ENCODE results near the gene CILP2.

CILP2 gene

DNA sequence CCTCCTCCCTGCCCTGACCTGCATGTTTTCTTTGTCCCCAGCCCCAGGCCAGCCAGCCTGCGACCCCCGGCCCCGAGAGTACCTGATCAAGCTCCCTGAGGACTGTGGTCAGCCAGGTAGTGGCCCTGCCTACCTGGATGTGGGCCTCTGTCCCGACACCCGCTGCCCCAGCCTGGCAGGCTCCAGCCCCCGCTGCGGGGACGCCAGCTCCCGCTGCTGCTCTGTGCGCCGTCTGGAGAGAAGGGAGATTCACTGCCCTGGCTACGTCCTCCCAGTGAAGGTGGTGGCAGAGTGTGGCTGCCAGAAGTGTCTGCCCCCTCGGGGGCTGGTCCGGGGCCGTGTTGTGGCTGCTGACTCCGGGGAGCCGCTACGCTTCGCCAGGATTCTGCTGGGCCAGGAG lies 5.6 kb downstream of the CILP2 start:
- no peak for DNase-seq (ENCODE audit: low spot score)

DNA sequence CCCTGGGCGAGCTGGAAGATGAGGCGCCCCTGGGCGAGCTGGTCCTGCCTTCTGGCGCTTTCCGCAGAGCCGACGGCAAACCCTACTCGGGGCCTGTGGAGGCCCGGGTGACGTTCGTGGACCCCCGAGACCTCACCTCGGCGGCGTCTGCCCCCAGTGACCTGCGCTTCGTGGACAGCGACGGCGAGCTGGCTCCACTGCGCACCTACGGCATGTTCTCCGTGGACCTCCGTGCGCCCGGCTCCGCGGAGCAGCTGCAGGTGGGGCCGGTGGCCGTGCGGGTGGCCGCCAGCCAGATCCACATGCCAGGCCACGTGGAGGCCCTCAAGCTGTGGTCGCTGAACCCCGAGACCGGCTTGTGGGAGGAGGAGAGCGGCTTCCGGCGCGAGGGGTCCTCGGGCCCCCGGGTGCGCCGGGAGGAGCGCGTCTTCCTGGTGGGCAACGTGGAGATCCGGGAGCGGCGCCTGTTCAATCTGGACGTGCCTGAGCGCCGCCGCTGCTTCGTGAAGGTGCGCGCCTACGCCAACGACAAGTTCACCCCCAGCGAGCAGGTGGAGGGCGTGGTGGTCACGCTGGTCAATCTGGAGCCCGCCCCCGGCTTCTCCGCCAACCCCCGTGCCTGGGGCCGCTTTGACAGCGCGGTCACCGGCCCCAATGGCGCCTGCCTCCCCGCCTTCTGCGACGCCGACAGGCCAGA lies 6.3 kb downstream of the CILP2 start:
- no peak for DNase-seq (ENCODE audit: low spot score)

DNA sequence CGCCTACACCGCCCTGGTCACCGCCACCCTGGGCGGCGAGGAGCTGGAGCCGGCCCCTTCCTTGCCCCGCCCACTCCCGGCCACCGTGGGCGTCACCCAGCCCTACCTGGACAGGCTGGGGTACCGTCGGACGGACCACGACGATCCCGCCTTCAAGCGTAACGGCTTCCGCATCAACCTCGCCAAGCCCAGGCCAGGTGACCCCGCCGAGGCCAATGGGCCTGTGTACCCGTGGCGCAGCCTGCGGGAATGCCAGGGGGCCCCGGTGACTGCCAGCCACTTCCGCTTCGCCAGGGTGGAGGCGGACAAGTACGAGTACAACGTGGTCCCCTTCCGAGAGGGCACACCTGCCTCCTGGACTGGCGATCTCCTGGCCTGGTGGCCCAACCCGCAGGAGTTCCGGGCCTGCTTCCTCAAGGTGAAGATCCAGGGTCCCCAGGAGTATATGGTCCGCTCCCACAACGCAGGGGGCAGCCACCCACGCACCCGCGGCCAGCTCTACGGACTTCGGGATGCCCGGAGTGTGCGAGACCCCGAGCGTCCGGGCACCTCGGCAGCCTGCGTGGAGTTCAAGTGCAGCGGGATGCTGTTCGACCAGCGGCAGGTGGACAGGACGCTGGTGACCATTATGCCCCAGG lies 7.0 kb downstream of the CILP2 start:
- DNase-seq (ENCODE audit: low spot score) = no peak

DNA sequence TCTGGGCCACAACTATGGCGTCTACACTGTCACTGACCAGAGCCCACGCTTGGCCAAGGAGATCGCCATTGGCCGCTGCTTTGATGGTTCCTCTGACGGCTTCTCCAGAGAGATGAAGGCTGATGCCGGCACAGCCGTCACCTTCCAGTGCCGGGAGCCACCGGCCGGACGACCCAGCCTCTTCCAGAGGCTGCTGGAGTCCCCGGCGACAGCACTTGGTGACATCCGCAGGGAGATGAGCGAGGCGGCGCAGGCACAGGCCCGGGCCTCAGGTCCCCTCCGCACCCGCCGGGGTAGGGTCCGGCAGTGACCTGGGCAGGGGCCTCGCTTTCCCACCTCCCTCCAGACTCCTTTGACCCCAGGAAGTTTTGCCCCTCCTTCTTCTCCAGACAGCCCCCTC lies 7.6 kb downstream of the CILP2 start:
- DNase-seq (ENCODE audit: low spot score) = no peak

DNA sequence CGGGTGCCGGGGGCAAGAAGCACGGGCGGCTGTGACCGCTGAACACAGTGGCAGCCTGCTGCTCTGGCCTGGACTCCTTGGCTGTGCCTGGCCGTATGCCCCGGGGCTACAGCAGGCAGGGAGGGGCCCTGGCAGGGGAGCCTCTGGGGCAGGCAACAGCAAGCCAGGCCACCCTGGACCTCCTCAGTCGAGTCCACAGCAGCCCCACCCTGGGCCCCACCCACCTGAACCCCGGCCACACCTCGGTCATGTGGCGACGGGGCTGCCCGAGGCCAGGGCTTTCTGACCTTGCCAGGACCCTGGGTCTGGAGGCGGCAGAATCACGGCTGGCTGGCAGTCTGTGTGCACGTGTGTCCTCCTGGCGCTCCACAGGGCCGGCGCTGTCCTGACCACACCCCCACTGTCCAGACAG lies 8.7 kb downstream of the CILP2 start:
- no peak for DNase-seq (ENCODE audit: low spot score)

DNA sequence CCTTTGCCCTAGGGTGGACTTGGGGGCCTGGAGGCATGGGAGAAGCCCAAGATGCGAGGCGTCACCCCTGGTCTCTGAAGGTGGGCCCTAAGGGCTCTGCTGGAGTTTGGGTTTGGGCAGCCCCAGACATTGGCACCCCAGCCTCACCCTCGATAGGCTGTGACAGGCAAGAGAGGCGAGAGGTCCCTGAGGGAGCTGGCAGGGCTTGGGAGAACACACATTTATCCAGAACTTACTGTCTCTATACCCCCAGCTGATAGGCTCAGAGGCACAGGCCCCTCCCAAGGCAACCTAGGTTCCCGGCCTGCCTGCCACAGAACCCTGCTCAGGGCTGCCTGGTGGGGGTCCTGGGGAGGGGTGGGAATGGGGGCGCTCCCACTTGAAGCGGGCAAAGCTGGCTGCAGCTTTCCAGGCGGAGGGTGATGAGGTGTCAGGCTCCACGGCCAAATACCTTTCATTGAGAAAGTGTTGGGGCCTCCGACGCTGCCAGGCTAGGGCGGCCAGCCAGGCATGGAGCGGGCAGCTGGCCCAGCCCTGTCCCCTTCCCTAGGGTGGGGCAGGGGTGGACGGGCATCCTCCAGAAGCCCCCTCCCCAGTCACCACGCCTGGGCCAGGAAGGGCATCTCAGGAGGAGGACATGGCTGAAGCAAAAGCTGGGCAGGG lies 9.7 kb downstream of the CILP2 start:
- DNase-seq (ENCODE audit: low spot score) = no peak

DNA sequence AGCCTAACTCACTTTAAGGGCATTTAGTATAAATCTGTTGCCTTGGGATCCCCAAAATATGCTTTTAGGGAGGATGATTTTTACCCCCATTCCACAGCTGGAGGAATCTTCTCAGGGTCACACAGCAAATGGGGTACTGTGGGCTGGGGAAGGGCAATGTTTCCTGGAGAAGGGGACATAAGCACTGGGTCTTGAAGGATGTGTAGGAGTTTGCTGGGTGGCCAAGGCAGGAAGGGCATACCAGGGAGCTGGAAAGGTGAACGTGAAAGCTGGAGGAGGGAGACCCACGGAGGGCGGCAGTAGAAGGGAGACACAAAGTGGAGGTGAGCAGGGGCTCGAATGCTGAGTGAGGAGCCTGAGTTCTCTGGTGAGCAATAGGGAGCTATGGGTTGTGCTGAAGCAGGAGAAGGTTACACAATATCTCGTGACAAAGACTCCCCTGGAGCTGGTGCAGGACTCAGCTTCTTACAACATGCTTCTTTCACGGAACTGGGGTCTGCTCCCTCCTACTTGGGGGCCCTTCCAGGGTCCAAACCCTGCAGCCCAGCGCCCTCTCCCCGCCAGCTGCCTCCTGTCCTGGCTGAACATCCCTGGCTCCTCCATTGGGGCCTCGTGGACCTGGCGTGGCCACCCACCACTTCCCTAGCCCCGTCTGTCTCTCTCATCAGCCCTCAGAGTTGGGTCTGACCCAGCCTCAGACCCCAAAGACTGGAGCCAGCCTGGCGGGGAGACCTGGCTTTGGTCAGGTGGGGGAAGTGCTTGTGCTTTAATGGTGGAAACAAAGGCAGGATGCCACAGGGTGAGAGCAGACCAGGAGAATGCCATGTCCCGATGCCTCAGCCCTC lies 11.1 kb downstream of the CILP2 start:
- no peak for DNase-seq (ENCODE audit: low spot score)

DNA sequence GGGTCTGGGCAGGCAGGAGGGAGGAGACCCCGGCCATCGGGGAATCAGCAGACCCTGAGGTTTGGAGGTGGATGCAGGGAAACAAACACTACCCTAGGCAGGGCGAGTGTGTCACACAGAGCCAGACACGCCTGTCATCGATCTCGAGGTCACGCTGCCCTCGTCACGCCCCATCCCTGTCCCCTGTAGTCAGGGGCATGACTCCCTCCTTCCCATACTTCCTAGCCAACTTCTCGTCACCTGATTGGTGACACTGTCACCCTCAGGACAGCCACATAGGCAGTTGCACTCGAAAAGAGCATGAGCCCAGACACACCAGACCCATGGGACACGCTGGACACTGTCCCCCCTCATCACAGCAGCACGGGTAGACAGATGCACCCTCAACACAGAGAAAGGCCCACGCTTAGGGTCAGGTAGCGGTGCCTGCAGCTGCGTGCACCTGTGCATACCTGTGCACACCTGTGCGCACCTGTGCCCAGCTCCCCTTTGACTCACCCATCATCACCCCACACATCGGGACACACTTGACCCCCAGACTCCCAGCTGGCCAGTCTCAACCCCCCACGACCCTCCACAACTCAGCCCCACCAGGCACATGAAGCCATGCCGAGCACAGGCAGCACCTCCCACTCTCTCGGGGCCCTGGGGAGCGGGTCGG lies 11.9 kb downstream of the CILP2 start:
- DNase-seq (ENCODE audit: low spot score) = no peak

DNA sequence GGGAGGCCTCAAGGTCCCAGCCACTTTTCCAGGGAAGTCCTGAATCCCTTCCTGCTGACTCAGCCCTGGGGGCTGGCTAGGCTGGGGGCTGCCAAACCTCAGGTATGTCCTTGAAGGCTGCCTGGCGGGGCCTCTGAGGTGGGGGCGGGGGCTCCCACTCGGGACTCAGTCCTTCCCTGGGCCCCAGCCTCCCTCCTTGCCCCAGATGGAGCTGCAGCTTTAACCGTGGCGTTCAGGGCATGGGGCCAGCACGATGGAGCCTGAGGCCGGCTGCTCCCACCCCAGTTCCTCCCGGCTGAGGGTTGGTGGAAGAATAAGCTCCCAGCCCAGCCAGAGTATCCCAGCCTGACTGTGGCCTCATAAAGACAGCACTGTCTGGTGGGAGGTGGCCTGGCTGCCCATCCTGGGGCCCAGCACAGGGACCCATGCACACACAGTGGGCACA lies 12.4 kb downstream of the CILP2 start:
- no peak for DNase-seq (ENCODE audit: low spot score)

DNA sequence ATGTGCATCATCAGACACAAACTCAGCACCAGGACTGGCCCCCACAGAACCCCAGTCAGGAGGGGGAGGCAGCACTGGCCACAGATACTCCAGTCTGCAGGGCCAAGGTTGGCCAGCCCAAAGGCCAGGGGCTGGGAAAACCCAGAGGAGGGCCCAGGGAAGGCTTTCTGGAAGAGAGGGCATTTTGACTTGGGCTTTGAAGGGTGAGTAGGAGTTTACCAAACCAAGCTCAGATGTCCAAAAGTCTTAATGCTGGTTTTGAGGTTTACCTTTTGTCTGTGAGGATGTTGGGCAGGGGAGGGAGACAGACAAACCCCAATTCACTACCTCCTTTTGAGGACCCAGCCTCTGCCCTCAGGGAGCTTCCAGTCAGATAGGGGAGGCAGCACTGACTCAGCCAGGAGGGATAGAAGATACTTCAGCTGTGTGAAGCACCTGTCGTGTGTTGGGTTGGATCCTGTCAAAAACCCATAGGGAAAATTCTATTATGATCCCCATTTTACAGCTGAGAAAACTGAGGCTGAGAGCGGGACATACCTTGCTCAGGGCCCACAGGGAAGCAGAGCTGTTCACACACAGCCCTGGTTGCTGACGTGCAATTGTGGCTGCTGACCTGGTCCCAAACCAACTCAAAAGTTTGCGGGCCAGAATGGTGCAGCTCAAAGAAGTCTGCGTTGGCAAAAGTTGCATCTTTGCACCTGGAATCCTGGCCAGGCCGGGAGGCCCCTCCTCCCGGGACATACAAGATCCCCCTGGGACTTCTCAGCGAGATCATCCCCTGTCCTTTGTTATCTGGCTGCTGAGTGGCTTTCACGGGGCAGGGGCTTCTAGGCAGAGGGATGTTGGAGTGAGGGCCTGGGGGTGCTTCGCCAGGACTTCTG lies 13.1 kb downstream of the CILP2 start:
- DNase-seq (ENCODE audit: low spot score) = no peak

DNA sequence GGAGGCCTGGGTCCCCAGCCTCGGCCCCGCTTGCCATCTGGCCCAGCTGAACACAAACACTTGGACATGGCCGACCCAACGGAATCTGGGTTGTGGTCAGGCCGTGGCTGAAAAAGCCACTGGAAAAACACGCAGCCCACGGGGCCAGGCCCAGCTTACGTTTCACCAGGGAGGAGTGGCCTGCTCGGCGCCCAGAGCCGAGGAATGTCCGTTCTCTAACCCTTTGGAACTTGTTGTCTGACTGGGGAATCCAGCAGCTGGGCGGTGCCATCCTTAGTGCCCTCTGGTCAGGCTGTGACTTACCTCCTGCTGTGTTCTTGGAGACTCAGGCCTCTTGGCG lies 13.8 kb downstream of the CILP2 start:
- no peak for DNase-seq (ENCODE audit: low spot score)

DNA sequence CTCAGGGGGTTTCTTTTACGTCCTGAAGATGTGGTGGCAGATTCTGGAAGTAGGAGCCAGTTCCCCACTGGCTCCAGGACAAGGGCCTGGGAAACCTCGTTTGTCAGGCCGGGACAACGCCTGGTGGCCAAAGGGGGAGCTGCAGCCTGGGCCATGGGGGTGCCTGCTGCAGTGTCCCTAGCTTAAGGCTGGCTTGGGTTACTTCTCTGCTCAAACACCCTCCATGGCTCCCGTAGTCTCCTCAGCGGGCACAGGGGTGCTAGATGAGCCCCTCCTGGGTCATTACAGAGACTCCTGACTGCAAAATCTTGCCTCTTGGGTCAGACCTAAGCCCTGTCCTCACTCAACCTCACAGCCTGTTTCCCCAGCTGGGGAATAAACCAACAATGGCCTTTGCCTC lies 14.7 kb downstream of the CILP2 start:
- DNase-seq (ENCODE audit: low spot score) = no peak

DNA sequence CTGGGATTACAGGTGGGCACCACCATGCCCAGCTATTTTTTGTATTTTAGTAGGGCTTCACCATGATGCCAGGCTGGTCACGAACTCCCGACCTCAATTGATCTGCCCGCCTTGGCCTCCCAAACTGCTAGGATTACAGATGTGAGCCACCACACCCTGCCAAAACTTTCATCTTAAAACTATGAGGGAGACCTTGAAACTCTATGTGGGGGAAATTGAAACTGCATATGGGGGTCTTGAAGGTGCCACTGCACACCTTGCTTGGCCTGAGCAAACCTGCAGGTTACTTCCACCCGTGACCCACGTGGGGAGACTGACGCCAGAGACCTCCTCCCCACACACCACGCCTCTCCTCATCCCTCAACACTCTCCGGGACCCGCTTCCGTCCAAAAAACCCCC lies 15.6 kb downstream of the CILP2 start:
- no peak for DNase-seq (ENCODE audit: low spot score)

DNA sequence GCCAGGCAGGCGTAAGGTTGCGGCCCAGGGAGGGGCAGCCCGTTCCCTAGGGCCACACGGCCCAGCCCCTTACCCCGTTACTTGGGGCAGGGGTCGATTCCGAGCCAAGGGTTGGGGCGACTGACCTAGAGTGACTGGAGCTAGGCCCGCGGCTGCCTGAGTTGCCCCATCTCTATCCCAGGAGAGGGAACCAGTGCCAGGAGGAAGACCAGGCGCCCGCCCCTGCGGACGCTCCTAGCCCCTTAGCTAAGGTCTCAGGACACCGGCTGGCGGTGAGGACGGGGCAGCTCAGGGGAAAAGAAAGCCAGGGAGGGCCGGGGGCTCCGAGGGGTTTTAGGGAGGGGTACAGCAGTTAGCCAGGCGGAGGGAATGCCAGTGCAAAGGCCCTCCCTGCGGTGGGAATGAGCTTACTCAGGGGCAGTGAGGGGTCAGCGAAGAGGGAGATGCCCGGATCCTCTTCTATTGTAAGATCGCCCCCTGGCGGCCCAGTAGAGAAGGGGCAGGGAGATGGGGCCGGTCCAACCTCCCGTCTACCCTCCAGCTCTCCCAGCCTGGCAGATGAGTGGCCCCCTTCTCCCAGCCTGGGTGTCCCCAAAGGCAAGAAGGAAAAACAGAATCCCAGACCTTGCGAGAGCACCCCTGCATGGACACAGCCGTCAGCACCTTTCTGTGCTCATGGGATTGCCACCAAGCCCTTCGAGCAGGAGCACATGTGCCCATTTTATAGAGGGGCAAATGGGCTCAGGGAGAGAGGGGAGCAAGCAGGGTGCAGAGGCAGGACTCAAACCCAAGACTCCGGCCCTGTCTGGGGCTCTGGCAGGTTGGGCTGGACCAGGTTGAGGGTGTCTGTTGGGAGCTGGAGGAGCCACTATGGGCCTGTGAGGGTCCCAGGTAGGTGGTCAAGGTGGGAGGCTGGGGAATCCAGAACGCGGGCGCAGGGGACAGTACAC lies 16.3 kb downstream of the CILP2 start:
- no peak for DNase-seq (ENCODE audit: low spot score)

DNA sequence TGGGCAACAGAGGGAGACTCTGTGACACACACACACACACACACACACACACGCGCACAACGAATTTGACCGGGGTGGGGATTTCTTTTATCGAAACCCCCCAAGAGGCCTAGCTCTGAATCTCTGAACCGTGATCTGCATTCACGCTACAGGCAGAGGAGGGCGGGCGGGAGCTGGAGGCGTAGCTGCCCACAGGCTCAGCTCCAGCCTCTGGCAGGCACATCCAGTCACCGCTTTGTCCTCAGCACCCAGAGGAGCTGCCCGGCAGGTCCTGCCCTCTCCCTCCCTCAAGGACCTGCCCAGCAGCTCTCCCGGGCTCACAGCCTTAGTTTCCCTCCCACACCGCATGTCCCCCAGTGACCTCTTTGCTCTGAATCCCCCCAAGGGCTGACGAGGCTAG lies 20.0 kb downstream of the CILP2 start:
- no peak for DNase-seq (ENCODE audit: low spot score)

DNA sequence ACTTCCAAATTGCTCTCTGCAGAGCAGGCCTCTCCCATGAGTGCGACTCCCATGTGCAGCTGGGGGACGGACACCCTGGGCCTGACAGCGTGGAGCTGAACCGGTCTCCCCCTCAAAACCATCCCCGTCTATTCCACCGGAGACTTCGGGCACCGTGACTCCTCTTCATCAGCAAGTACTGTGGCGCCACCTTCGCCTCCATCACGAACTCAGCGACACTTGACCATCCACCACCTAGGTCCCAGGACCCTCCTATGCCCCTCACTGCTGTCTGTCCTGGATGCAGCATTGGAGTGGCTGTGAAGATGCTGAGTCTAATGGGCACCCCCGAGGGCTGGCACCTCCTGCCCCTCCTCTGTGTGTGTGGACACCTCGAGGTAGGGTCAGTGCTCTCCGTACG lies 20.6 kb downstream of the CILP2 start:
- no peak for DNase-seq (ENCODE audit: low spot score)

DNA sequence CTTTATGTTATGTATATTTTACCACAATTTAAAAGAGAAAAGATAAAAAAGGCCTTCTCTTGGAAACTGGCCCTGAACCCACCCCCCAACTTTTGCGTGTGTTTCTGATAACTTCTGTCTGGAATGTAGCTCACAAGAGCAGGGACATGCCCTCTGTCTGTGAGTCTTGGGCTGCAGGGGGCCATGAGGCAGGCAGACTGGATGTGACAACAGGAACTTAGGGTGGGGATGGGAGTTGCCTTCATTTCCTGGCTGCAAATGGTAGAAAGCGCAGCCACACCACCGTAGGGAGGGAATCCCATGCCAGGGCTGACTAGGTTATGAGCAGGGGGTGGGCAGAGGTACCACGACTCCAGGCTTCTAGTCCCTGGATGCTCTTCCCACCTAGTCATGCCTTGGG lies 21.9 kb downstream of the CILP2 start:
- DNase-seq (ENCODE audit: low spot score) = no peak

DNA sequence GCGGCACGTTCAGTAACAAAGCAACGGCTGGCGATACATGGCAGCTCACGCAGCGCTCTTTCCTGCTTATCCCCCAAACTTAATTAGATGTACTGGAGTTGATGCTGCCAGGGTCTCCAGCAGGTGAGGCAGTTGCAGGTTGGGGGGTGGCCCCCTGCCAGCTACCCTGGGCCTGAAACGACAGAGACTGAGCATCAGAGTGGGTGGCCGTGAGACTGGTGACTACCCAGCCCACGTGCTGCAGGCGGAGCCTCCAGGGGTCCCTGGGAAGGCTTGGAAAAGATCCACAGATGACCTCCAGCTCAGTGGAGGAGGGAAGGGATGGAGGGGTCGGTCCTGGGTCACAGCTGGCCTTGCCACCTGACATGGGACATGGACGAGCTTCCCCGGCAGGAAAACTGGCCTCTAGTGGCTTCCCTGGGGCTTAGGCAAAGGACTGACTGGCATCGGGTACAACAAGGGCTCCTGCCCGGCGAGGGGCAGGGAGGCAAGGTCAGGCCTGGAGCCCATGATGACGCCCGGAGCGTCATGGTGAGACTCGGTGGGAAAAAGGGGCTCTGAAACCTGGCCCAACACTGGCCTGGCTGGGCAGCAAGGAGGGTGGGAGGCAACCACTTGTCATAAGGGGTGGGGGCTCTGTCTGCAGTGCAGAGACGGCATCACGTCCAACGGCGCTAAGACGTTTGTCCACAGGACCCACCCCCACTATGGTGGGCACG lies 24.0 kb downstream of the CILP2 start:
- DNase-seq (ENCODE audit: low spot score) = no peak

DNA sequence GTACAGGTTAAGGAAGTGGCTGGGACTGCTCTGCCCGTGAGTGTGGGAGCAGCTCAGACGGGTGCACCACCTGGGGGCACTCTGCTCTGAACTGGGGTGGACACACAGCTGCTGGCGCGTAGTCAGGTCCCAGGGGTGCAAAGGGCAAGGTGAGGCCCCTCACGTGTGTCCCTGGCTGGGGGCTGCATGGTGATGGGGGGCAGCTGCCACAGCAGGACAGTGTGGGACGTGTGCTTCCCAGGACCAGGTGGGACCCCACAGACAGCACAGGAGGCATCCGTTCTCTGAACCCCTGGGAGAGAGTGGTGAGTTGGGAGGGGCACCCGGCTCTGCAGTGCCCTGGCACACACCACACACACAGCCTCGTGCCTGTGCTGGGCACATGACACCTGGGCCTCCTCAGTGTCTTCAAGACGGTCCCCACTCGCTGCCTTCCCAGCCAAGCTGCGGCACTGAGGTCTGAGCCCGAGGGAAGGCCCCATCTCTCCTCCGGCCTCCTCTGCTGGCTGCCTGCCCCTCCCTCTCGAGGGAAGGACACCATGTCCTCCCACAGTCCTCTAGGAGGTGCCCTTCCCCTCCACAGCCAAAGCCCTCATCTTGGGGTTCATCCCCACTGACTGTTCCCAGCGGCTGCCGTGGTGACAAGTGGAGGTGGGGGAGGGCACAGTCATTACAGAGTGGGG lies 24.7 kb downstream of the CILP2 start:
- no peak for DNase-seq (ENCODE audit: low spot score)
